H1 (cell line): ENCODE measurements around the gene COTL1. TPM values are rescaled to one million over a fixed set of nuclear protein-coding genes. Genes with fewer than 3 reads are reported as not detected.

Experiments
- CTCF ChIA-PET: fragments of 300-600 bp; sonication (Branson Sonifier 250); formaldehyde crosslinking; loops from one replicate; lab custom pipeline; 2021; ENCODE audit not compliant: partially characterized antibody; lab: Charles Lee
- POLR2A ChIA-PET: fragments of 300-600 bp; sonication (Branson Sonifier 250); formaldehyde crosslinking; loops from one replicate; lab custom pipeline; 2021; ENCODE audit warnings: inconsistent platforms; ENCODE audit not compliant: partially characterized antibody; lab: Charles Lee
- DNase-seq, 2 experiments: peaks; one replicate each; pipeline versions ENCODE4 v3.0.0 to v3.0.0-alpha.2; 2010 to 2022; ENCODE audit warnings: low spot score in 2 of 2, low read depth in 1 of 2, mixed read lengths in 1 of 2
- FAIRE-seq: peaks from 2 replicates; lab custom pipeline; 2011; peaks lifted over from hg19 to GRCh38; lab: Jason Lieb, UNC
- H2AFZ ChIP-seq: 2 replicates; pipeline ENCODE4 v1.8.1; 2012; ENCODE audit warnings: low read length, inconsistent platforms
- H2AK5ac ChIP-seq: 2 replicates; pipeline ENCODE4 v1.6.1; 2013; ENCODE audit warnings: low read depth, low read length
- H2BK120ac ChIP-seq: replicated peaks from 2 replicates; pipeline ENCODE3; 2013; ENCODE audit warnings: low read depth, low read length, inconsistent platforms
- H2BK12ac ChIP-seq: 2 replicates; pipeline ENCODE4 v1.6.1; 2013; ENCODE audit warnings: low read depth, low read length
- H2BK15ac ChIP-seq: 2 replicates; pipeline ENCODE4 v1.6.1; 2013; ENCODE audit warnings: low read length
- H2BK20ac ChIP-seq: 2 replicates; pipeline ENCODE4 v1.6.1; 2013; ENCODE audit warnings: low read length
- H2BK5ac ChIP-seq: 2 replicates; pipeline ENCODE4 v1.6.1; 2013; ENCODE audit warnings: low read depth, low read length
- H3K14ac ChIP-seq: 2 replicates; pipeline ENCODE4 v1.6.1; 2013; ENCODE audit warnings: inconsistent platforms; ENCODE audit not compliant: insufficient read length
- H3K18ac ChIP-seq: 2 replicates; pipeline ENCODE4 v1.6.1; 2013; ENCODE audit warnings: low read length; ENCODE audit errors: extremely low read depth
- H3K23ac ChIP-seq: 2 replicates; pipeline ENCODE4 v1.6.1; 2013; ENCODE audit warnings: inconsistent platforms; ENCODE audit not compliant: insufficient read length
- H3K23me2 ChIP-seq: 2 replicates; pipeline ENCODE4 v1.6.1; 2013; ENCODE audit warnings: low read depth, low read length
- H3K27ac ChIP-seq: 2 replicates; pipeline ENCODE4 v1.6.1; 2011; ENCODE audit warnings: low read depth, low read length, inconsistent platforms
- H3K27me3 ChIP-seq, 4 experiments: replicated peaks in 1 of 4; 1 replicate in 1 of 4; 2 replicates in 3 of 4; pipeline versions ENCODE4 v1.6.1 to v1.8.1; 2011 to 2013; ENCODE audit warnings: low read length in 3 of 4, mild to moderate bottlenecking in 3 of 4, inconsistent platforms in 2 of 4, mixed read lengths in 2 of 4, moderate library complexity in 1 of 4; ENCODE audit not compliant: control insufficient read depth in 3 of 4, insufficient read depth in 3 of 4; ENCODE audit errors: extremely low read depth in 1 of 4
- H3K36me3 ChIP-seq, 4 experiments: 2 replicates each; pipeline versions ENCODE4 v1.6.1 to v1.8.1; 2011 to 2013; ENCODE audit warnings: mild to moderate bottlenecking in 4 of 4, low read length in 3 of 4, moderate library complexity in 2 of 4, control low read depth in 1 of 4, inconsistent platforms in 1 of 4; ENCODE audit not compliant: insufficient read depth in 4 of 4, control insufficient read depth in 2 of 4
- H3K4ac ChIP-seq: replicated peaks from 2 replicates; pipeline ENCODE3; 2013; ENCODE audit warnings: low read length, low read depth, mixed read lengths, inconsistent platforms; ENCODE audit not compliant: insufficient read length
- H3K4me1 ChIP-seq, 4 experiments: replicated peaks in 1 of 4; 1 replicate in 1 of 4; 2 replicates in 3 of 4; pipeline versions ENCODE4 v1.6.1 to v1.8.1; 2011 to 2013; ENCODE audit warnings: low read length in 3 of 4, inconsistent platforms in 2 of 4, mixed read lengths in 1 of 4; ENCODE audit not compliant: insufficient read depth in 4 of 4, control insufficient read depth in 3 of 4
- H3K4me2 ChIP-seq, 2 experiments: 2 replicates each; pipeline versions ENCODE4 v1.6.1 to v1.8.1; 2011 to 2013; ENCODE audit warnings: low read depth in 2 of 2, low read length in 2 of 2, control low read depth in 1 of 2, inconsistent platforms in 1 of 2, mild to moderate bottlenecking in 1 of 2; ENCODE audit not compliant: insufficient read depth in 1 of 2
- H3K4me3 ChIP-seq, 4 experiments: fragments of 200-600, 300-600 bp in 1 of 4; sonication (generic), shearing (Covaris generic), sonication (Bioruptor Twin) in 1 of 4; 2 replicates each; pipeline versions ENCODE4 v1.5.1 to v1.8.1; 2011 to 2016; ENCODE audit warnings: low read length in 4 of 4, low read depth in 3 of 4, control low read depth in 2 of 4, inconsistent platforms in 2 of 4, mild to moderate bottlenecking in 2 of 4, mixed read lengths in 1 of 4, moderate library complexity in 1 of 4; ENCODE audit not compliant: insufficient read depth in 2 of 4; ENCODE audit errors: extremely low read depth in 1 of 4
- H3K56ac ChIP-seq: replicated peaks from 2 replicates; pipeline ENCODE3; 2013; ENCODE audit warnings: low read depth, mild to moderate bottlenecking, mixed read lengths, low read length, inconsistent platforms; ENCODE audit not compliant: insufficient read length
- H3K79me1 ChIP-seq: 2 replicates; pipeline ENCODE4 v1.6.1; 2013; ENCODE audit warnings: low read depth, low read length, control low read depth
- H3K79me2 ChIP-seq, 2 experiments: 2 replicates each; pipeline versions ENCODE4 v1.6.1 to v1.8.1; 2012 to 2013; ENCODE audit warnings: low read length in 2 of 2, mild to moderate bottlenecking in 2 of 2, inconsistent platforms in 1 of 2; ENCODE audit not compliant: insufficient read depth in 2 of 2, control insufficient read depth in 1 of 2
- H3K9ac ChIP-seq, 4 experiments: replicated peaks in 1 of 4; 1 replicate in 1 of 4; 2 replicates in 3 of 4; pipeline versions ENCODE4 v1.6.1 to v1.8.1; 2011 to 2013; ENCODE audit warnings: low read depth in 3 of 4, low read length in 3 of 4, control low read depth in 2 of 4, mild to moderate bottlenecking in 2 of 4, moderate library complexity in 2 of 4, inconsistent platforms in 1 of 4; ENCODE audit errors: extremely low read depth in 1 of 4
- H3K9me3 ChIP-seq, 2 experiments: 2 replicates each; pipeline versions ENCODE4 v1.6.1 to v1.8.1; 2012 to 2013; ENCODE audit warnings: mild to moderate bottlenecking in 2 of 2, moderate library complexity in 2 of 2, control low read depth in 1 of 2, inconsistent platforms in 1 of 2, low read depth in 1 of 2, low read length in 1 of 2, mixed read lengths in 1 of 2; ENCODE audit not compliant: insufficient read depth in 2 of 2
- H4K20me1 ChIP-seq, 2 experiments: replicated peaks in 1 of 2; 2 replicates each; pipeline versions ENCODE3 to v1.8.1; 2011 to 2013; ENCODE audit warnings: inconsistent platforms in 2 of 2, low read length in 2 of 2, mild to moderate bottlenecking in 1 of 2; ENCODE audit not compliant: insufficient read depth in 2 of 2, control insufficient read depth in 1 of 2
- H4K5ac ChIP-seq: 2 replicates; pipeline ENCODE4 v1.6.1; 2013; ENCODE audit warnings: low read length, low read depth, mixed read lengths, inconsistent platforms; ENCODE audit not compliant: insufficient read length
- H4K8ac ChIP-seq: 2 replicates; pipeline ENCODE4 v1.8.0; 2013; ENCODE audit warnings: mild to moderate bottlenecking, moderate library complexity, low read length, inconsistent platforms; ENCODE audit not compliant: insufficient read depth; ENCODE audit errors: extremely low read depth
- H4K91ac ChIP-seq: replicated peaks from 2 replicates; pipeline ENCODE3; 2013; ENCODE audit warnings: low read length, mixed read lengths, inconsistent platforms; ENCODE audit not compliant: insufficient read length
- EZH2 ChIP-seq: fragments of 200-600 bp; sonication (generic); IDR thresholded peaks from 2 replicates; pipeline ENCODE4 v1.7.1; 2012; ENCODE audit warnings: low read depth, mild to moderate bottlenecking, moderate library complexity, low read length, inconsistent platforms; ENCODE audit not compliant: severe bottlenecking
- GABPA ChIP-seq: IDR thresholded peaks from 2 replicates; pipeline ENCODE4 v1.6.1; 2011; ENCODE audit warnings: mild to moderate bottlenecking, low read length, moderate library complexity, borderline replicate concordance; ENCODE audit not compliant: insufficient read depth
- JUN ChIP-seq: IDR thresholded peaks from 2 replicates; pipeline ENCODE4 v1.6.1; 2011; ENCODE audit warnings: low read depth, mild to moderate bottlenecking, improper control_type of control experiment, low read length
- SAP30 ChIP-seq: fragments of 300-600 bp; sonication (generic); IDR thresholded peaks from 2 replicates; pipeline ENCODE4 v1.7.1; 2012; ENCODE audit warnings: low read length, moderate library complexity, mild to moderate bottlenecking, inconsistent platforms; ENCODE audit not compliant: insufficient read depth, insufficient replicate concordance
- SIN3A ChIP-seq, 2 experiments: IDR thresholded peaks in 1 of 2; conservative IDR thresholded peaks in 1 of 2; 2 replicates each; pipeline ENCODE4 v1.6.1; 2011 to 2012; ENCODE audit warnings: low read length in 2 of 2, improper control_type of control experiment in 1 of 2, low read depth in 1 of 2, mild to moderate bottlenecking in 1 of 2
- SRF ChIP-seq: IDR thresholded peaks from 2 replicates; pipeline ENCODE4 v1.6.1; 2011; ENCODE audit warnings: mild to moderate bottlenecking, low read depth, low read length, moderate library complexity
- WGBS, 2 experiments: shearing (Covaris generic) in 1 of 2; methylation state at CpG; one replicate each; pipeline versions ENCODE4 v1.1.6 to v1.1.7; 2013 to 2015; ENCODE audit warnings: low lambda C conversion rate in 2 of 2, mixed read lengths in 2 of 2, inconsistent platforms in 1 of 2, low coverage in 1 of 2, missing lambda C conversion rate in 1 of 2; ENCODE audit not compliant: insufficient replicate concordance in 2 of 2, insufficient coverage in 1 of 2, insufficient read length in 1 of 2; ENCODE audit errors: extremely low coverage in 1 of 2, missing lambda C conversion rate in 1 of 2; 5-methylcytosine and 5-hydroxymethylcytosine counted together
- polyA plus RNA-seq, 7 experiments: library from polyadenylated mRNA; depleted of rRNA in 3 of 7; stranded (reverse) in 5 of 7; unstranded in 2 of 7; fragments of >200 nt in 5 of 7; fragments of 200-250 nt in 2 of 7; gene quantifications; 1 replicate in 5 of 7; 2 replicates in 1 of 7; 4 replicates in 1 of 7; pipeline versions ENCODE4 v1.2.1 to v1.2.3, GENCODE V29; 2011 to 2013; ENCODE audit warnings: missing spikeins in 2 of 7, mixed read lengths in 2 of 7
- total RNA-seq: library from RNA; stranded (reverse); fragmentation: NEBNext Ultra II Directional; extraction: Animal tissue kit (Norgen Biotek cat#: 25700); gene quantifications from 2 replicates; pipeline ENCODE4 v1.2.1, GENCODE V29; 2021
- TF ChIP-seq, protein P1 (sequence below), 3 experiments: IDR thresholded peaks; 1 replicate in 2 of 3; 2 replicates in 1 of 3; pipeline versions ENCODE4 v1.5.1 to v1.6.1; 2011; ENCODE audit warnings: low read length in 3 of 3, mild to moderate bottlenecking in 3 of 3, inconsistent platforms in 2 of 3, low read depth in 1 of 3, moderate library complexity in 1 of 3; ENCODE audit not compliant: insufficient read depth in 1 of 3; ENCODE audit errors: control extremely low read depth in 1 of 3
- TF ChIP-seq, protein P2 (sequence below): IDR thresholded peaks from 2 replicates; pipeline ENCODE4 v1.6.1; 2012; ENCODE audit warnings: inconsistent platforms
- TF ChIP-seq, protein P3 (sequence below): IDR thresholded peaks from 2 replicates; pipeline ENCODE4 v1.6.1; 2011; ENCODE audit warnings: low read depth, mild to moderate bottlenecking, low read length; ENCODE audit not compliant: insufficient read depth

COTL1 gene
- total and polyA plus RNA-seq, 2 of the 8 experiments (the other 6 are each of a cell fraction or from before 2014, with no cell fraction given): 59.2 to 183 TPM

DNA sequence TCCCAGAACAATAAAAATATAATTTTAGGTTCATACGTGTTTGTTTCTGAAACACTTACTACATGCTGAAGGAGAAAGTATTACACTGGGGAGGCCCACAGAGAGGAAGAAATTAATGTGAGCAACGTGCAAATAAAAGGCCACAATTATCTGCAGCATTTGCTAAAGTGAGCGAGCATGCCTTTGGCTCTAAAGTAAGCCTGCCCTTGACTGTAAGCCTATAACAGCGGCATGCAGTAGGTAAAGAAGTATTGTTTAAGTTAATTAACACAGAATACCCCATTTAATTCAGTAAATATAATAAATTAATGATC is 13.2 kb upstream of the COTL1 start:
- Histone ChIP-seq H2BK20ac (no peak overlapping the region), H3K4me2 (no peak overlapping the region), H3K18ac (no peak overlapping the region), H3K56ac (no peak overlapping the region), H3K9ac (no peak overlapping the region), H2BK5ac (no peak overlapping the region), H3K27ac (no peak overlapping the region), H2BK120ac (no peak overlapping the region), H2AK5ac (no peak overlapping the region), H2BK15ac (no peak overlapping the region), H3K23ac (no peak overlapping the region), H3K27me3 (no peaks in the 10 kb centered on the region), H3K4me1 (peaks cover 0 to 6% (median 3%) of the 10 kb centered on the region in 4 experiments; a peak in 3 of 7 replicates), H3K14ac (no peak overlapping the region), H3K36me3 (no peaks in the 10 kb centered on the region), H2BK12ac (no peak overlapping the region), H3K4me3 (no peak overlapping the region), H3K9me3 (no peaks in the 10 kb centered on the region), H3K79me2 (no peaks in the 10 kb centered on the region), H2AFZ (no peak overlapping the region), H3K79me1 (no peaks in the 10 kb centered on the region), H4K8ac (no peak overlapping the region), H3K4ac (no peak overlapping the region), H4K5ac (no peak overlapping the region), H3K23me2 (no peaks in the 10 kb centered on the region), H4K20me1 (no peaks in the 10 kb centered on the region), H4K91ac (no peak overlapping the region)
- POLR2A ChIA-PET: no interaction called here
- no peak for FAIRE-seq
- CTCF ChIA-PET: interaction anchor here (0.9 kb wide), 1 partner anchor 84 kb away, joined by 4 read pairs; no protein-coding TSS in a partner anchor
- DNase-seq: no peak
- WGBS, 2 experiments: 90% methylated on average over 4 of the region's 4 CpGs; no CpG with 5 or more reads in 1 of the 2 experiments
- no peak for TF ChIP-seq SAP30
- TF ChIP-seq JUN: no peak
- TF ChIP-seq SRF: no peak
- TF ChIP-seq, protein P1, sequence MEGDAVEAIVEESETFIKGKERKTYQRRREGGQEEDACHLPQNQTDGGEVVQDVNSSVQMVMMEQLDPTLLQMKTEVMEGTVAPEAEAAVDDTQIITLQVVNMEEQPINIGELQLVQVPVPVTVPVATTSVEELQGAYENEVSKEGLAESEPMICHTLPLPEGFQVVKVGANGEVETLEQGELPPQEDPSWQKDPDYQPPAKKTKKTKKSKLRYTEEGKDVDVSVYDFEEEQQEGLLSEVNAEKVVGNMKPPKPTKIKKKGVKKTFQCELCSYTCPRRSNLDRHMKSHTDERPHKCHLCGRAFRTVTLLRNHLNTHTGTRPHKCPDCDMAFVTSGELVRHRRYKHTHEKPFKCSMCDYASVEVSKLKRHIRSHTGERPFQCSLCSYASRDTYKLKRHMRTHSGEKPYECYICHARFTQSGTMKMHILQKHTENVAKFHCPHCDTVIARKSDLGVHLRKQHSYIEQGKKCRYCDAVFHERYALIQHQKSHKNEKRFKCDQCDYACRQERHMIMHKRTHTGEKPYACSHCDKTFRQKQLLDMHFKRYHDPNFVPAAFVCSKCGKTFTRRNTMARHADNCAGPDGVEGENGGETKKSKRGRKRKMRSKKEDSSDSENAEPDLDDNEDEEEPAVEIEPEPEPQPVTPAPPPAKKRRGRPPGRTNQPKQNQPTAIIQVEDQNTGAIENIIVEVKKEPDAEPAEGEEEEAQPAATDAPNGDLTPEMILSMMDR (IDR thresholded peaks at IDR 0.05; ENCODE audit: control extremely low read depth in 1 of 3, insufficient read depth in 1 of 3, low read depth in 1 of 3, low read length in 3 of 3): no peak
- TF ChIP-seq SIN3A (conservative IDR thresholded peaks at IDR 0.05 in 1 of 2, IDR thresholded peaks at IDR 0.05 in 1 of 2; ENCODE audit: low read depth in 1 of 2, low read length in 2 of 2): no peak
- TF ChIP-seq EZH2: no peak
- no peak for TF ChIP-seq GABPA
- TF ChIP-seq, protein P2, sequence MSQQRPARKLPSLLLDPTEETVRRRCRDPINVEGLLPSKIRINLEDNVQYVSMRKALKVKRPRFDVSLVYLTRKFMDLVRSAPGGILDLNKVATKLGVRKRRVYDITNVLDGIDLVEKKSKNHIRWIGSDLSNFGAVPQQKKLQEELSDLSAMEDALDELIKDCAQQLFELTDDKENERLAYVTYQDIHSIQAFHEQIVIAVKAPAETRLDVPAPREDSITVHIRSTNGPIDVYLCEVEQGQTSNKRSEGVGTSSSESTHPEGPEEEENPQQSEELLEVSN: no peak
- TF ChIP-seq, protein P3, sequence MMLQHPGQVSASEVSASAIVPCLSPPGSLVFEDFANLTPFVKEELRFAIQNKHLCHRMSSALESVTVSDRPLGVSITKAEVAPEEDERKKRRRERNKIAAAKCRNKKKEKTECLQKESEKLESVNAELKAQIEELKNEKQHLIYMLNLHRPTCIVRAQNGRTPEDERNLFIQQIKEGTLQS: no peak
